IPS DF 4.7 (cell line): ENCODE results near the gene CD1C.
"Not testable (repeated sequence)": the region's sequence is repeated elsewhere in the genome, so short reads cannot be mapped to it uniquely, and the experiment has no call there.

Experiments
- DNase-seq: peaks from one replicate; pipeline ENCODE4 v3.0.0-alpha.2; 2013; ENCODE audit warnings: low spot score; ENCODE audit errors: extremely low read depth

CD1C gene

DNA sequence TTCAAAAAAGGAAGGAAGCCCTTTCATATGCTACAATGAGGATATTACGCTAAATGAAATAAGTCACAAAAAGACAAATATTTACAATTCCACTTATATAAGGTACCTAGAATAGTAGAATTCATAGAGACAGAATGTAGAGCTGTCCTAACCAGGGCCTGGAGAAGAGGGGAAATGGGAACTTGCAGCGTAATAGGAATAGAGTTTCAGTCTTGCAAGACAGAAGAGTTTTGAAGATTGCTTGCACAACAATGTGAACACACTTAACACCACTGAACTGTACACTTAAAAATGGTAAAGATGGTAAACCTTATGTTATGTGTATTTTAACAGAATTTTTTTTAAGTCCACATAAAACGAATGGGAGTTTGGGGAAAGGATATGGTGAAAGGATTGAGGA lies 38.7 kb downstream of the CD1C start:
- DNase-seq, result no peak

DNA sequence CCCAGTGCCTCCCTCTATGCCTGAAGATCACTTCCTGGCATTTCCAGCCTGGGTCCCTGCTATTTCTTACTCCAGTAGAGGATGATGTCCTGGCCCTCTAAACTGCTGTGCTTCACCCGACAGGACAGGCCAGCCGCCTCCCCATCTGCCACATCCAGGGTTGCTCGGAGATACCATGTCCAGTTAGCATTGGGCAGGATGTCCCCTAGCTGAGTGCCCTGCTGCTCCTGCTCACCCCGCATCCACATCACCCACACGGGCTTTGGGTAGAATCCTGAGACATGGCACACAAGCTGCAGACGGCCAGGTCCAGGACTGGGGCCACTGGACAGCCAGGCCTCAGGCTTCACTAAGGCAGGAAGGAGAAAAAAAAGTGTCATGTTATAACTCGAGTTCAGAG lies 39.6 kb downstream of the CD1C start:
- no peak for DNase-seq

DNA sequence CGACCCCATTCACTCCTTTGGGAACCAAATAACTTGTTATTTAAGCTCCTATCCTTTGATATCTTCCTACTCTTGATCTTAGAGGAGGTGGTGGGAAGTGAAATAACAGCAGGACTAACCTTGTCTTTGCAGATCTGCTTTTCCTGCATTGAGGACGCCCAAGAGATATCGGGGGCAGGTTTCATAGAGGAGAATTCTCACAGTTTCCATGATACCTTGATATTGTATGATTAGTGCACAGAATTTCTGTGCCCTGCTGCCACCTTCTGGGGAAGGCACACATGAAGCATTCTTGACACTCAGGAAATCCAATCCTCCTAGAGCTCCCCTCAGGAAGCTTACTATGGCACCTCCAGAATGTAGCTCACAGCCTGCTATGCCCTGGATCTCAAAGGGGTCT lies 40.0 kb downstream of the CD1C start:
- peak; percentile 19 for DNase-seq

DNA sequence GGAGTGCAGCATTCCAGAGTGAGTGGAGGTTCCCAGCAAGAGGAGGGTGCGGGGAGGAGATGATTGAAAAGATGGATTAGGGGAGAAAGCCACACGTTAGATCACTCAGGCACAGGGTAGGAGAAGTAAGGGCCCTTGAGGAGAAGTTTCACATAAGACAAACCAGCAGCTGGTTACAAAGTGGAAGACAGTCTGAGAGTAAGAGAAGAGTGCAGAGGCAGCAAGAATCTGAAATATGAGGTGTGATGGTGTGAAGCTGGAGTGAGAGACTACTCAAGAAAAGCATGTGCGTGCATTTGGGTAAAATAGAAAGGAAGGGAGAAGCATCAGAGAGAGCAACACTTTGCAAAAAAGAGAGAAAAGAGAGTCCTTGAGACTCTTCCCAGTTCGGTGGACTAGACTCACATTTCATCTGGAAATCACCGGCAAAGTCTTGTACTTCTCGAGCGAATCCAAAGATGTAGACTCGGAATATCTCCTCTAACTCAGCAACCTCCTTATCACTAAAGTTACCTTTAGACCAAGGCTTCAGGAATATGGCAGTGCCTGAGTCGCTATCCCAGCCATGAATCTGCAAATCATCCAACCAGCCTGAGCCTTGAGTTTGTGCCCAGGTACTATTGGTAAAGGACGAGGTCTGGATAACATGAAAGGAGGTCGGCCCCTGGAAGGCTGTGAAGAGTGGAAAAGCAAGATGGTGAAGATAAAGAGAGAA lies 40.8 kb downstream of the CD1C start:
- DNase-seq, result no peak

DNA sequence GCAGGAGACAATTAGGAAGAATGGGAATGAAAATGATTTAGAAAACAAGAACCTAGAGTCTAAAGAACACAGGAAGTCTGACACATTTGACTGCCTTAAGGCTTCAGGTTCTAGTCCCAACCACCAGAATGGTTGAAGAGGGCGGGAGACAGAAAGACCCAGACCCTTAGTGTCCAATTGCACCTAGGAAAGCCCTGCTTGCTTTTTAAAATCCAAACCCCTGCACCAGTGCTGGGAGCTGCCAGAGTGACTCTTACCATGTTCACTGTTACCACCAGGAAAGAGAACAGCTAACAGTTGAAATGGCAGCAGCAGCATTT lies 41.3 kb downstream of the CD1C start:
- no peak for DNase-seq

DNA sequence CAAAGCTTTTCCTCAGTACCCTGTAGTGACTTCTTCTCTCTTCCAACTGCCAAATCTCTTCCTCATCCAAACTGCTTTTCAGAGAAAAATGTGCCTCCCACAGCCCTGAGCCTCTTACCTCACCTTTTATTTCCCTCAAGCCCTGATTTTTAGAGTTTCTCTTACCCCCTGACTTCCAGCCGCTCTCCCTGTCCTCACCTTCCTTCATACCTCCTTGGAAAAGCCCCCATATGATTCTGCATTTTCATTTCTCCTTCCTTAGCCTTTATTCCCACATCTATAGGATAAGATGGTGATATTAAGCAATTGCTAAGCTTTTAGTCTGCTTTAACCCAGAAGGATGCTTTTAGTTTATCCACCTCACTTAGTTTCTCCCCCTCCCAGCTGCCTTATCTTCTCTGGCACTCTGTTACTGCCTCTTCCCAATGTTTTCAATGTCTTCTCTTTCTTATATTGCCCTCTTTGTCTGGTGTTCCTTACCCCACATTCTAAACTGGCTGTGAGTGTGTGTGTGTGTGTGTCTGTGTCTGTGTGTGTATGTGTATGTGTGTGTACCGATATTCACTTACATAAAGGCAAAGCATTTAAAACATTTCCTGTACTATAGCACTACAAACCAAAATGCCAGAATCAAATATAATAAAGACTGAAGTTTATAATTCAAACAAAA lies 41.9 kb downstream of the CD1C start, which contains the start of gene CD1B:
Gene CD1B (minus strand): TSS at position 51 of the 670 bp plus-strand sequence. CDS start 108 bp downstream, outside the sequence.
- DNase-seq, result no peak

DNA sequence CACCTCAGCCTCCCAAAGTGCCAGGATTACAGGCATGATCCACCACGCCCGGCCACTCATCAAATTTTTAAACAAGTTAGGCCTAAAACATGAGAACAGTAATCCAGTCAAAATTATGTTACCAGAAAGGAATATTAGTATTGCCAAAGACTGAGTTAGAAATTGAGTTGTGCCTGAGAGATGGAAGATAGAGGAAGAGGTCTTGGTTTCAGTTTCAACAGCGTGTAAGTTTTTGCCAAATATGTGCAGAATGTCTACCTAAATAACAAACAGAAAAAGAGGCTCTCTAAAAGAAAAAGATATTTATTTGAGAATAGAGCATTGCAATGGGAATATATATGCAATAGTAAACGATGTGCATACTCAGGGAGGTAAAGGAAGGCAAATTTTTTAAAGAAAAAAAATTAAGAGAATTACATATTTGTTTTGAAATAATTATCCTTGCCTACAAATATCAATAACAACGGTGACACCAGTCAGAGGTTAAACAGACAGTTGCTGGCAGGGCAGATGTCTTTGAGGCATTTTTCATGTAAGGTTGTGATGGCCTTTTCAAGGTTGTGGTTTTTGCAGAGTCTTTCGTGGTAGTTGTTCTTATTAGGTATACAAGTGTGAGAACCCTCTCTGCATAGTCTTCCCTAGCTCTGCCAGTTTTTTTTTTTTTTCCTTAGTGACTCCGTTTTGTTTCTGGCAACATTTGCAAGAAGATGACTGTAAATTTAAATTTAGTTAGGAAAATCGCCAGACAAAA lies 43.9 kb downstream of the CD1C start:
- DNase-seq, result no peak

DNA sequence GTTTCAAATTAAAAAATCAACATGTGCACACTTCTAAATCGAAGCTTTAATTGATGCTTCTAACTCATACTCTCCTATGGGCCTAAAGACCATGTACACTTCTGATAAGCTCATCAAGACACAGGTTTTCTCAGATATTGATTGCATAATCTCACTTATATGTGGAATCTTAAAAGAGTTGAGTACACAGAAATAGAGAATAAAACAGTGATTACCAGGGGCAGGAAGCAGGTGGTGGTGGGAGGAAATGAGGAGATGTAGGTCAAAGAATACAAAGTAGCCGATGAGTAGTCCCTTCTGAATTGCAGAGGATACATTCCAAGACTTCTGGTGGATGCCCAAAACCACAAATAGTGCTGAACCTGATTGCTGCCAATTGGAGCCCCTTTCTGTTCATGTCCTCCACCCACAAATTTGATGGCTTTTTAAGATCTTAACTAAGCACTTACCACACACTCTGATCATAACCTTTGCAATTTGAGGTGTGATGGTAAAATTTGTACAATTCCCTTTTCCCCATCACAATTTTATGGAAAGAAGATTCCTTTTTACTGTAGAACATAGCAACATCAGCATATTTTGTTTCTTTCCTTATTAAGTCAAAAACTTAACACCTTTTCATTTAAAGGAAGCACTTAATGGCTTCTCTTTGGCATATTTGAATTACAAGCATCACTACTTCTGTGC lies 44.9 kb downstream of the CD1C start:
- DNase-seq, result no peak

DNA sequence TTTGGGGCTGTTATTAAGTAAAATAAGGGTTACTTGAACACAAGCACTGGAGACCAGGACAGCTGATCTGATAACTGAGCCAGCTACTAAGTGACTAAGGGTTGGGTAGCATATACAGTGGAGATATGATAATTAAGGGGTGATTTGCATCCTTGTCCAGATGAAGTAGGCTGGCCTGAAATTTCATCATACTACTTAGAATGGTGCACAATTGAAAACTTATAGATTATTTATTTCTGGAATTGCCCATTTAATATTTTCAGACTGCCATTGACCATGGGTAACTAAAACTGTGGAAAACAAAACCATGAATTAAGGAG lies 45.5 kb downstream of the CD1C start:
- DNase-seq, result no peak

DNA sequence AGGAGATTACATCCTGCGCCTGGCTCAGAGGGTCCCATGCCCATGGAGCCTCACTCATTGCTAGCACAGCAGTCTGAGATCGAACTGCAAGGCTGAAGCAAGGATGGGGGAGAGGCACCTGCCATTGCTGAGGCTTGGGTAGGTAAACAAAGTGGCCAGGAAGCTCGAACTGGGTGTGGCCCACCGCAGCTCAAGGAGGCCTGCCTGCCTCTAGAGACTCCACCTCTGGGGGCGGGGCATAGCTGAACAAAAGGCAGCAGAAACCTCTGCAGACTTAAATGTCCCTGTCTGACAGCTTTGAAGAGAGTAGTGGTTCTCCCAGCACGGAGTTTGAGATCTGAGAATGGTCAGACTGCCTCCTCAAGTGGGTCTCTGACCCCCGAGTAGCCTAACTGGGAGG lies 46.7 kb downstream of the CD1C start:
- not testable (repeated sequence) for DNase-seq
